Gastroesophageal sphincter (tissue), 4 donors: ENCODE results near the gene HIPK4. TPM values are rescaled to one million over a fixed set of nuclear protein-coding genes. Genes with fewer than 3 reads are reported as not detected.
"Not testable (repeated sequence)": the region's sequence is repeated elsewhere in the genome, so short reads cannot be mapped to it uniquely, and the experiment has no call there.

Experiments
- ATAC-seq: fragments of 150-250 bp; one replicate; pipeline ENCODE4 v1.9.1; 2016; ENCODE audit warnings: mild to moderate bottlenecking, moderate library complexity
- H3K27ac ChIP-seq, 4 donors: fragments of 200-600 bp; sonication (generic) in 3 of 4; 1 replicate in 3 of 4; 2 replicates in 1 of 4; pipeline ENCODE4 v1.5.1; 2016 to 2019
- H3K27me3 ChIP-seq: fragments of 200-600 bp; sonication (generic); one replicate; pipeline ENCODE4 v1.5.1; 2019
- H3K36me3 ChIP-seq, 2 donors: fragments of 200-600 bp; sonication (generic); one replicate each; pipeline ENCODE4 v1.5.1; 2019; ENCODE audit warnings: control low read depth in 1 of 2
- H3K4me1 ChIP-seq, 3 donors: fragments of 200-600 bp; sonication (generic); 1 replicate in 2 of 3; 2 replicates in 1 of 3; pipeline ENCODE4 v1.5.1; 2016 to 2019; ENCODE audit warnings: control low read depth in 2 of 3
- H3K4me3 ChIP-seq, 2 donors: fragments of 200-600 bp; sonication (generic); one replicate each; pipeline ENCODE4 v1.5.1; 2019; ENCODE audit warnings: mild to moderate bottlenecking in 1 of 2, moderate library complexity in 1 of 2
- H3K9me3 ChIP-seq, 3 donors: fragments of 200-600 bp; sonication (generic); one replicate each; pipeline ENCODE4 v1.5.1; 2017 to 2019; ENCODE audit warnings: control low read depth in 2 of 3
- EP300 ChIP-seq: sonication (generic); formaldehyde crosslinking; IDR thresholded peaks from one replicate; pipeline ENCODE4 v1.6.1; 2017; ENCODE audit warnings: antibody characterized with exemption, mild to moderate bottlenecking
- POLR2A ChIP-seq, 2 donors: fragments of 450-650 bp; IDR thresholded peaks; one replicate each; pipeline ENCODE4 v1.6.1; 2017; ENCODE audit warnings: antibody characterized with exemption in 2 of 2, mild to moderate bottlenecking in 2 of 2, moderate library complexity in 1 of 2
- POLR2AphosphoS5 ChIP-seq: sonication (generic); formaldehyde crosslinking; IDR thresholded peaks from one replicate; pipeline ENCODE4 v1.6.1; 2017; ENCODE audit warnings: antibody characterized with exemption
- WGBS, 2 donors: methylation state at CpG; one replicate each; pipeline ENCODE4 v1.1.5; 2018; ENCODE audit warnings: low coverage in 1 of 2; 5-methylcytosine and 5-hydroxymethylcytosine counted together
- total RNA-seq, 4 donors: library from RNA; depleted of rRNA; stranded (reverse); fragments of >200 nt; gene quantifications; one replicate each; pipeline ENCODE4 v1.1.0, GENCODE V29; 2016
- TF ChIP-seq, protein P1 (sequence below), 4 experiments: fragments of 200-600 bp in 2 of 4; fragments of 450-650 bp in 2 of 4; sonication (generic) in 1 of 4; IDR thresholded peaks; one replicate each; pipeline ENCODE4 v1.5.1; 2017 to 2019; ENCODE audit warnings: antibody characterized with exemption in 4 of 4, mild to moderate bottlenecking in 2 of 4, moderate library complexity in 2 of 4

The HIPK4 gene
- total RNA-seq, 4 donors from 2014 or later: 0.19 to 1.1 TPM; not detected in 2

DNA sequence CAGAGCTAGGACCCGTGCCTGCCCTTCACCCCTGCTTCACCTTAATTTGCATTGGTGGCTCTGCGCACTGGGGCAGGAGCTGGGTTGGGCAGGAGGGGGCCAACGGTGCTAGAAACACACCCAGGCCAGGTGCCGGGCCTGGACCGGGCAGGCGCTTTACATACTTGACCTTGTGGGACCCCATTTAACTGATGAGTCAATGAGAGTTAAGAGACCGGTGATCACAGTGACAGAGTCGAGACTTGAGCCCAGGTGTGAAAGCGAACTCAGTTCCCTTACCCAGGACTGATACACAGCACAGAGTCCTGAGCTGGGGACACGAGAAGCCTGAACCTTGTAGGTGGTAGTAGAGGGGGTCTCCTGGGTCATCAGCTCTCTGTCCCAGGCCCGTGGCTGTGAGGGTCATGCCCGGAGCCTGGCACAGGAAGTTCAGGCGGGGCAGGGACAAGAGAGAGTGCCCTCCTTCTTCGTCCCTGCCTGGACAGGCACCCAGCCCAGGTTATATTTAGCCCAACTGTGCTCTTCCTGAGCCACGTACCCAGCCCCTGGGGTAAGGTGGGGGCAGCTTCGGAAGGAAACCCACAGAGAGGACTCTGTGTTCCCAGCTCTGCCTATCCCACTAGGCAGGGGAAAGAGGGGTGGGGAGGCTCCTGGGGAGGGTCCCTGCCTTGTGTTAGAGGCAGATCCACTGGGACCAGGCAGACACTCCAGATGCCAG, 21.3 kb upstream of the HIPK4 start:
- TF ChIP-seq POLR2A (IDR thresholded peaks at IDR 0.05) (no peak), POLR2AphosphoS5 (no peak), EP300 (no peak)
- TF ChIP-seq, protein P1, sequence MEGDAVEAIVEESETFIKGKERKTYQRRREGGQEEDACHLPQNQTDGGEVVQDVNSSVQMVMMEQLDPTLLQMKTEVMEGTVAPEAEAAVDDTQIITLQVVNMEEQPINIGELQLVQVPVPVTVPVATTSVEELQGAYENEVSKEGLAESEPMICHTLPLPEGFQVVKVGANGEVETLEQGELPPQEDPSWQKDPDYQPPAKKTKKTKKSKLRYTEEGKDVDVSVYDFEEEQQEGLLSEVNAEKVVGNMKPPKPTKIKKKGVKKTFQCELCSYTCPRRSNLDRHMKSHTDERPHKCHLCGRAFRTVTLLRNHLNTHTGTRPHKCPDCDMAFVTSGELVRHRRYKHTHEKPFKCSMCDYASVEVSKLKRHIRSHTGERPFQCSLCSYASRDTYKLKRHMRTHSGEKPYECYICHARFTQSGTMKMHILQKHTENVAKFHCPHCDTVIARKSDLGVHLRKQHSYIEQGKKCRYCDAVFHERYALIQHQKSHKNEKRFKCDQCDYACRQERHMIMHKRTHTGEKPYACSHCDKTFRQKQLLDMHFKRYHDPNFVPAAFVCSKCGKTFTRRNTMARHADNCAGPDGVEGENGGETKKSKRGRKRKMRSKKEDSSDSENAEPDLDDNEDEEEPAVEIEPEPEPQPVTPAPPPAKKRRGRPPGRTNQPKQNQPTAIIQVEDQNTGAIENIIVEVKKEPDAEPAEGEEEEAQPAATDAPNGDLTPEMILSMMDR (IDR thresholded peaks at IDR 0.05): no peak
- 20 to 46% methylated on average over 5 to 11 of the region's 16 CpGs for WGBS, 2 donors
- peak; percentile 86 for ATAC-seq
- Histone ChIP-seq H3K9me3 (no peaks in the 10 kb centered on the region), H3K27ac (peak overlapping the region in 3 of 4 donors; percentile 69 to 75 (median 74)), H3K4me3 (no peak overlapping the region), H3K4me1 (peaks cover 0 to 32% (median 13%) of the 10 kb centered on the region in 3 donors), H3K27me3 (no peaks in the 10 kb centered on the region), H3K36me3 (no peaks in the 10 kb centered on the region)

DNA sequence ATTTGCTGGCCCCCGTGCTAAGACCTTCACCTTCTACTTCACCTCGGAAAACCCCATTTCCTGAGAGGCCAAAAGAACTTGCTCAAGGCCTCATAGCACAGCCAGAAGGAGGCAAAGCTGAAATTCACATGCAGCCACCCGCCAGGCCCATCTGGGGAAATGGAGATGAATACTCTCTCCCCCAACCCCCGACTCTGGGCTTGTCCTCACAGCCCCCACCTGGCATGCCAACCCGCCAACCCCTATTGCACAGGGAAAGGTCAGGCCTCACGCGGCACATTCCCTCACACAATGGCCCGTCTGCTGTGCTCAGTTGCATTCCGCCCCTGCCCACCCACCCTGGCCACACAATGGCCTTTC, 20.0 kb upstream of the HIPK4 start:
- no peak for ATAC-seq
- H3K27ac ChIP-seq: peak overlapping the region in 1 of 4 donors; percentile 69
- TF ChIP-seq, protein P1 (IDR thresholded peaks at IDR 0.05): no peak
- TF ChIP-seq POLR2A (IDR thresholded peaks at IDR 0.05): no peak
- no peak for TF ChIP-seq POLR2AphosphoS5
- no peak for TF ChIP-seq EP300
- no peaks in the 10 kb centered on the region for H3K9me3 ChIP-seq
- peaks cover 0 to 32% (median 13%) of the 10 kb centered on the region in 3 donors for H3K4me1 ChIP-seq
- no peaks in the 10 kb centered on the region for H3K36me3 ChIP-seq
- no peak overlapping the region for H3K4me3 ChIP-seq
- no peaks in the 10 kb centered on the region for H3K27me3 ChIP-seq
- WGBS, 2 donors: 67 to 76% methylated on average over 1 to 4 of the region's 9 CpGs

- not testable (repeated sequence) for H3K36me3 ChIP-seq, ATAC-seq
Observed at GRCh38 chr19:40408598-40408925, 18.6 kb upstream of the HIPK4 start.

DNA sequence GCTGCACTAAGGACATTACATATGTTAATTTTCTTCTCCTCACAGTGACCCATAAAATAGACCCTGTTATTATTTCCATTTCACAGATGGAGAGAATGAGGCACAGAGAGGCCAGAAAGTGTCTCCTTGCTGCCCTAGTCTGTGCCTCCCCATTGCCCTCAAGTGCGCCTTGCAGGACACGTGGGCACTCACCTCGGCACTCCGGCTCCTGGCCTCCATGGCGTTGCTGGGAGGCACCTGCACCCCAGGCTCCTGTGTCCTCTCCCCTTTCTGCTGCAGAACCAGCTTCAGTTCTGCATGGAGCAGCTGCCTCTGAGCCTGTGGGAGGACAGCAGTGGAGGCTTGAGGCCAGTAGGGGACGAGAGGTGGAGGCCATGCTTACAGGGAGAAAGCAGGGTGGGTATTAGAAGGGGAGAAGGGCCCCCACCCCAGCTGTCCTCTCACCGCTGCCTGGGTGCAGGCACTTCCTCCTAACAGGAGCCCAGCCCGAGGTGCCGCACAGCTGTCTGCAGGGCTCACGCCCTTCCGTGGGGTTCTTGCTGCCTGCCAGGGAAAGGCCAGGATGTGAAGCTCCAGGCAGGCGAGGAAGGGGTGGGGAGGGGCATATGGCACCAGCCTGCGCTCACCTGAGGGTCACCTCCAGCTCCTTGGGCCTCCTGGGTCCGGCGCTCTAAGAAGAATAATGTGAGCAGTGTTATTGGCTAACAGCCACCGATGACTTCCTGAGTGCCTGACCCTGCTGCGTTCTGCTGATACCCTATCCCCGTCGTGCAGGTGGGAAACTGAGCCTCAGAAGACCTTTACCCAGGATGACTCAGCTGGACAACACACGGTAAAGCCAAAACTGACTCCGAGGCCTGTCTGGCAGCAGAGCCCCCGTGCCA, 18.0 kb upstream of the HIPK4 start:
- WGBS, 2 donors: 84% methylated on average over 5 of the region's 22 CpGs; no CpG with 5 or more reads in 1 of the 2 donors
- no peak overlapping the region for H3K27ac ChIP-seq
- H3K9me3 ChIP-seq: no peaks in the 10 kb centered on the region
- no peaks in the 10 kb centered on the region for H3K36me3 ChIP-seq
- H3K27me3 ChIP-seq: no peaks in the 10 kb centered on the region
- ATAC-seq: no peak
- TF ChIP-seq POLR2AphosphoS5 (no peak), POLR2A (IDR thresholded peaks at IDR 0.05) (no peak), EP300 (no peak)
- TF ChIP-seq, protein P1 (IDR thresholded peaks at IDR 0.05): no peak
- peaks cover 0 to 43% (median 8%) of the 10 kb centered on the region in 3 donors for H3K4me1 ChIP-seq
- no peak overlapping the region for H3K4me3 ChIP-seq

More at GRCh38 chr19:40408598-40408925, 18.6 kb upstream of the HIPK4 start:
- WGBS, 2 donors: 73% methylated on average over 3 of the region's 8 CpGs; no CpG with 5 or more reads in 1 of the 2 donors
- peaks cover 0 to 43% (median 12%) of the 10 kb centered on the region in 3 donors for H3K4me1 ChIP-seq
- not testable (repeated sequence) for H3K9me3 ChIP-seq, H3K4me3 ChIP-seq, H3K27me3 ChIP-seq, H3K27ac ChIP-seq

- Histone ChIP-seq H3K9me3 (no peaks in the 10 kb centered on the region), H3K36me3 (peaks cover 0 to 2% of the 10 kb centered on the region in 2 donors), H3K4me3 (peak overlapping the region; percentile 44 to 68), H3K4me1 (peaks cover 0 to 23% (median 0%) of the 10 kb centered on the region in 3 donors), H3K27me3 (no peaks in the 10 kb centered on the region), H3K27ac (peak overlapping the region; percentile 67 to 93 (median 88))
- 0% methylated on average over 5 to 6 of the region's 41 CpGs for WGBS, 2 donors
- peak; percentile 91 for ATAC-seq
- TF ChIP-seq, protein P1 (IDR thresholded peaks at IDR 0.05): peak in 2 of 4 experiments; percentile 9 to 16
- peak; percentile 26 for TF ChIP-seq POLR2AphosphoS5
- no peak for TF ChIP-seq POLR2A (IDR thresholded peaks at IDR 0.05)
Observed at GRCh38 chr19:40403262-40403984, 13.4 kb upstream of the HIPK4 start.
